Retinal pigment epithelial cell (primary cell): ENCODE measurements around the gene SLC12A6.

Source experiments
- DNase-seq: peaks from one replicate; pipeline ENCODE4 v3.0.0-alpha.2; 2010; ENCODE audit warnings: low read depth
- H3K4me3 ChIP-seq: 2 replicates; pipeline ENCODE4 v1.5.1; 2011; ENCODE audit warnings: mild to moderate bottlenecking, low read length, control low read depth, moderate library complexity
- TF ChIP-seq, protein P1 (sequence below): conservative IDR thresholded peaks from 2 replicates; pipeline ENCODE4 v1.5.1; 2011; ENCODE audit warnings: low read depth, low read length, control low read depth, inconsistent platforms

Gene SLC12A6

DNA sequence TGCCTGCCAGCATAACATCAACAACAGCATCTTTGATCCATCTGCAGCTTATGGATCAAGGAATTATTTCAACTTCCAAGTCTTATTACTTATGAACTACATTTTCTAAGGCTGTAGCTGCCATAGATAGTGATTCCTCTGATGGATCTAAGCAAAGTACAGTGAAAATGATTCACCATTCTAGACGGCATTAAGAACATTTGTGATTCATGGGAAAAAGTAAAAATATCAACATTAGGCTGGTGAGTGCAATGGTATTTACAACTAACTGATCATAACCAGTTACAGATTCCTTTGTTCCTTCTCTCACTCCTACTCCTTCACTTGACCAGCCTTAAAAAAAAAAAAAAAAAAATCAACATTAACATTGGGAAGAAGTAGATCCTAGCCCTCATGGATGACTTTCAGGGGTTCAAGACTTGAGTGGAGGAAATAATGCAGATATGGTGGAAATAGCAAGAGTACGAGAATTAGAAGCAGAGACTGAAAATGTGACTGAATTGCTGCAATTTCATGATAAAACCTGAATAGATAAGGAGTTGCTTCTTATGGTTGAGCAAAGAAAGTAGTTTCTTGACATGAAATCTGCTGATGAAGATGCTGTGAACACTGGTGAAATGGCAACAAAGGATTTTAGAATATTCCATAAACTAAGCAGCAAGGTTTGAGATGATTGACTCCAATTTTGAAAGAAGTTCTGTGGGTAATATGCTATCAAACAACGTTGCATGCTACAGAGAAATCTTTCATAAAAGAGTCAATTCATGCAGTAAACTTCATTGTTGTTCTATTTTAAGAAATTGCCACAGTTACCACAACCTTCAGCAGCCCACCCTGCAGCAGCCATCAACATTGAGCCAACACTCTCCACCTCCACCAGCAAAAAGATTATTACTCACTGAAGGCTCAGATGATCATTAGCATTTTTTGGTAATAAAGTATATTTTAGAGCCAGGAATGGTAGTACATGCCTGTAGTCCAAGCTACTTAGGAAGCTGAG lies 22.8 kb downstream of the SLC12A6 start:
- H3K4me3 ChIP-seq: no peak overlapping the region

DNA sequence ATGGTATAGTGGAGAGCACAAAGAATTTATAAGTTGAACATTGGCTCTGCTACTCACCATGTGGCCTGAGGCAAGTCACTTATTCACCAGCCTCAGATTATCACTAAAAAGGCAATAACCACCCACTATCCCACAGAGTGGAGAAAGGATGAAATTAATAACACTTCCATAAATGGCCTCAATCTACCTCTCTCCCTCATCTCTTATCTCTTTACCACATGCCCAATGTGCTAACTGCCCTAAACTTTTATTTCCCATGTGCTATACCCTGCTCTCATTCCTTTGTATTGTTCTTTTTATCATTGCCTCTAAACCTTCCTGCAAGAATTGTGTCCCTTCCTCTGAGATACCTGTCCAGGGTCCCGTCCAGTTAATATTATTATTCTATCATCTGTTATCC lies 26.0 kb downstream of the SLC12A6 start:
- no peak for DNase-seq
- TF ChIP-seq, protein P1, sequence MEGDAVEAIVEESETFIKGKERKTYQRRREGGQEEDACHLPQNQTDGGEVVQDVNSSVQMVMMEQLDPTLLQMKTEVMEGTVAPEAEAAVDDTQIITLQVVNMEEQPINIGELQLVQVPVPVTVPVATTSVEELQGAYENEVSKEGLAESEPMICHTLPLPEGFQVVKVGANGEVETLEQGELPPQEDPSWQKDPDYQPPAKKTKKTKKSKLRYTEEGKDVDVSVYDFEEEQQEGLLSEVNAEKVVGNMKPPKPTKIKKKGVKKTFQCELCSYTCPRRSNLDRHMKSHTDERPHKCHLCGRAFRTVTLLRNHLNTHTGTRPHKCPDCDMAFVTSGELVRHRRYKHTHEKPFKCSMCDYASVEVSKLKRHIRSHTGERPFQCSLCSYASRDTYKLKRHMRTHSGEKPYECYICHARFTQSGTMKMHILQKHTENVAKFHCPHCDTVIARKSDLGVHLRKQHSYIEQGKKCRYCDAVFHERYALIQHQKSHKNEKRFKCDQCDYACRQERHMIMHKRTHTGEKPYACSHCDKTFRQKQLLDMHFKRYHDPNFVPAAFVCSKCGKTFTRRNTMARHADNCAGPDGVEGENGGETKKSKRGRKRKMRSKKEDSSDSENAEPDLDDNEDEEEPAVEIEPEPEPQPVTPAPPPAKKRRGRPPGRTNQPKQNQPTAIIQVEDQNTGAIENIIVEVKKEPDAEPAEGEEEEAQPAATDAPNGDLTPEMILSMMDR: no peak
- no peak overlapping the region for H3K4me3 ChIP-seq

More for the DNA sequence above, 22.8 kb downstream of the SLC12A6 start:
- TF ChIP-seq, protein P1: no peak
- DNase-seq: no peak

DNA sequence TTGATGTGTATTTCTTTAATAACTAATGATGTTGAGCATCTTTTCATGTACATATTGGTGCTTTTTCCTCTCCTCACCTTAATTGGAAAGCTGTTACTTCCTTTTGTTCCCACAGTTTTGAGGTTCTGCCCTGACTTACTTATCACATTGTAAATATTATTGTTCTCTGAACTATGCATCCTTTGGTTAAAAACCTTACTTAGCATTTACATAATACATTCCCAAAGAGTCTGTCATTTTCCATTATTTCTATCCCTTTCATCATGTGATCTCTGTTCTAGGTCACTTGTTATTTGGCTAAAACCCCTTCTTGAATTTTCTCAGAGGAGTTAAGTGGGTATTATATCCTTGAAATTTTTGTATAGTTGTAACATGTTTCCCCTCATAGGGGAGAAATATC lies 33.0 kb downstream of the SLC12A6 start:
- no peak for DNase-seq
- TF ChIP-seq, protein P1: no peak
- H3K4me3 ChIP-seq: no peak overlapping the region

DNA sequence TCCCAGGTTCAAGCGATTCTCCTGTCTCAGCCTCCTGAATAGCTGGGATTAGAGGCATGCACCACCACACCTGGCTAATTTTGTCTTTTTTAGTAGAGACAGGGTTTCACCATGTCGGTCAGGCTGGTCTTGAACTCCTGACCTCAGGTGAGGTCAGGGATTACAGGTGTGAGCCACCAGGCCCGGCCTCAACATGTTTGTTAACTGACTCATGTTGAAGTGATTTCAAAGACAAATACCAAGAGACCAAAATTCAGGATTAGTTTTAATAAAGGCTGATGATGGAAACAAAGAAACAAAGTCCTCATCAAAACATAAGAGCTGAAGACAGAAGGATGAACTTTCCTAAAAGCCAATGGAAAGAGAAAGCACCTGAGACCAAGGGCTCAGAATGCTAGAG lies 36.5 kb downstream of the SLC12A6 start:
- no peak overlapping the region for H3K4me3 ChIP-seq
- TF ChIP-seq, protein P1: no peak
- no peak for DNase-seq

DNA sequence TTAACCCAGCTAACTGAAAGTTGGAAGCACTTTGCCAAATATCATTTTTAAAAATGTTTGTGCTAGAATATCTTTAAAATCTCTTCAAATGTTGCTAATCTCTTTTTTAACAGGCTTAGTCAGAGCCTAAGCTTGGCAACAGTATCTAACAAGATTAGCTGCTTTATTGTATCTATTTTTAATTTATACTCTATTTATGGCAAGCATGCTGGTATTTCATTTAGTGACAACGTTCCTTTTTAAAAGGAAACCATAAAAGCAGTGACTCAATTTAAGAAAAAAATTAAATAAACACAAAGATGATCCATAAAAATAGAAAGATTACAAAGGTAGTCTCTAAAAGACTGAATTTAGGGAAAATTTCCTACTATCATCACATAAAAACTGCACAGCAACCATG lies 40.5 kb downstream of the SLC12A6 start:
- TF ChIP-seq, protein P1: no peak
- peak; percentile 33 for DNase-seq
- no peak overlapping the region for H3K4me3 ChIP-seq

DNA sequence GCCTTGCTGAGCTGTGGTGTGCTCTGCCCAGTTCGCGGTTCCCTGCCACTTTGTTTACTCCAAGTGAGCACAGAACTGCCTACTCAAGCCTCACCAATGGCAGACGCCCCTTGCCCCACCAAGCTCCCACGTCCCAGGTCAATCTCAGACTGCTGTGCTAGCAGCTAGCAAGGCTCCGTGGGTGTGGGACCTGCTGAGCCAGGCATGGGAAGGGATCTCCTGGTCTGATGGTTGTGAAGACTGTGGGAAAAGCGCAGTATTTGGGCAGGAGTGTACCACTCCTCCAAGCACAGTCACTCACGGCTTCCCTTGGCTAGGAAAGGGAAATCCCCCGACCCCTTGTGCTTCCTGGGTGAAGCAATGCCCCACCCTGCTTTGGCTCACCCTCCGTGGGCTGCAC lies 45.0 kb downstream of the SLC12A6 start:
- H3K4me3 ChIP-seq: no peak overlapping the region
- DNase-seq: no peak
- TF ChIP-seq, protein P1: no peak

DNA sequence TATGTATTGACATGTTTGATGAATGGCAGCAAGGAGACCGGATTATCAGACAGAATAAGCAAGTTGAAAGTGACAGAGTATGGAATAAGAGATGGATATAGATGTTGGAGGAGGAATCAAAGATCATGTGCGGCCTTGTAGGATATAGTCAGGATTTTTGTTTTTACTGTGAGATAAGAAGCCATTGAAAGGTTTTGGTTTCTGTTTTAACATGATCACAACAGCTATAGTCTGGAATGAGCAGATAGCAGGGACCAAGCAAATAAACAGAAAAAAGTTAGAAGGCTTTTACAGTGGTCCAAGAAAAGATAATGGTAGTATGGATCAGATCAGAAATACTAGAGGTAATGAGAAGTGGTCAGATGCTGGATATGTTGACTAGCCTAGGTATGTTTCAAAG lies 52.6 kb downstream of the SLC12A6 start:
- no peak for DNase-seq
- TF ChIP-seq, protein P1: no peak
- H3K4me3 ChIP-seq: no peak overlapping the region
